Activated CD8-positive, alpha-beta memory T cell treated with anti-CD3 and anti-CD28 coated beads for 36 hours (primary cell): ENCODE measurements around the gene DBP. TPM values are rescaled to one million over a fixed set of nuclear protein-coding genes. Genes with fewer than 3 reads are reported as not detected.

Experiments
- CTCF ChIA-PET: fragments of 350-600 bp; sonication (Branson Sonifier 250); formaldehyde crosslinking; loops from one replicate; lab custom pipeline; 2021; ENCODE audit warnings: antibody characterized with exemption; lab: Charles Lee
- POLR2A ChIA-PET: fragments of 350-600 bp; sonication (Branson Sonifier 250); formaldehyde crosslinking; loops from one replicate; lab custom pipeline; 2021; ENCODE audit warnings: antibody characterized with exemption; lab: Charles Lee
- total RNA-seq, 2 experiments: library from RNA; stranded (reverse); gene quantifications; one replicate each; pipeline ENCODE4 v1.2.3, GENCODE V29; 2021

The DBP gene
- total RNA-seq, 2 experiments from 2014 or later = 9.0 to 9.9 TPM

DNA sequence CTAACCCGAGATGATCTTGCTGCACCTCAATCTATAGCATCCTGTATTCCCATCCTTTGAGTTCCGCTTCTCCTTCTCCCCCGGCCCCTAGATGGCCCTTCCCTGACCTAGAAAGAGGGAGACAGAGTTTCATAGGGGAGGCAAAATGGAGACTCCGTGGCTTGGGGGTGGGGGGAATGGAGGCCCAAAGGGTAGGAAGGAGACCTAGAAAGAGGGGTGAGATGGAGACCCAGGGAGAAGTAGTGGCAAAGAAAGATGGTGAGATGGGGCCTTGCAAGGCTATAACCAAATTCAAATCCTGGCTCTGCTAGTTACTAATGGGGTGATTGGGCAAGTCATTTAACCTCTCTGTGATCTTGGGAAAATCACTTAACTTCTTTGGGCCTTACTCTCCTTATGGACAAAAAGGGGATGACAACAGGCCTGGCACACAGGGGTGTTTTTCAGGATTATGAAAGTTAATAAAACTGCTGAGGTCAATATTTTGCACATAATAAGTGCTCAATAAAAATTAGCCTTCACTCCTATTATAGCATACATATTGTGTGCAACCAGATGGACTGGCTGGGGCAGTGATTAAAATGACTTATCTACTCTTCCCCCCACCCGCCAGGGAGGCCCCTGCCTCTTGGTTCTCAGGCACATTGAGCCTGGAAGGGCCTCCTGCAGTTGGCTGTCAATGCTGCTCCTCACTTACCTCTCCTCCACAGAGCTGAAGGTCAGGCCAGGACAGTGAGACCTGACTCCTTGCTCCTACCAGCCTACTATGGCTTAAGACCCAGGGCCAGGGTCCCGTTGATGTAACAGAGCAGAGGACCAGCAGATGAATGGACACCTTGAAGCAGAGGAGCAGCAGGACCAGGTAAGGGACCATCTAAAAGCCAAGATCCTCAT lies 17.2 kb downstream of the DBP start:
- ChIA-PET POLR2A (interaction anchor here (0.5 to 4.0 kb wide), 7 partner anchors 10 to 288 kb away, joined by 3 to 22 read pairs (median 4); partner anchors contain the start of gene DBP), CTCF (interaction anchor here (1.0 kb wide), 1 partner anchor 14 kb away, joined by 6 read pairs; no protein-coding TSS in a partner anchor)

GRCh38 chr19:48618916-48619691 lies 18.1 kb downstream of the DBP start, which contains the start of the genes RPL18 and SPHK2:
TSS of gene RPL18 (minus strand) at chr19:48619178. CDS start at chr19:48619143, 35 bp downstream.
TSS of gene SPHK2 (plus strand) at chr19:48619506. CDS start at chr19:48620515, 1,009 bp downstream.
- ChIA-PET CTCF (interaction anchor here (1.0 kb wide), 1 partner anchor 15 kb away, joined by 6 read pairs; no protein-coding TSS in a partner anchor), POLR2A (interaction anchor here (0.5 to 4.0 kb wide), 10 partner anchors 9 to 255 kb away, joined by 3 to 22 read pairs (median 4); partner anchors contain the start of genes DBP, SYNGR4 and TMEM143)

DNA sequence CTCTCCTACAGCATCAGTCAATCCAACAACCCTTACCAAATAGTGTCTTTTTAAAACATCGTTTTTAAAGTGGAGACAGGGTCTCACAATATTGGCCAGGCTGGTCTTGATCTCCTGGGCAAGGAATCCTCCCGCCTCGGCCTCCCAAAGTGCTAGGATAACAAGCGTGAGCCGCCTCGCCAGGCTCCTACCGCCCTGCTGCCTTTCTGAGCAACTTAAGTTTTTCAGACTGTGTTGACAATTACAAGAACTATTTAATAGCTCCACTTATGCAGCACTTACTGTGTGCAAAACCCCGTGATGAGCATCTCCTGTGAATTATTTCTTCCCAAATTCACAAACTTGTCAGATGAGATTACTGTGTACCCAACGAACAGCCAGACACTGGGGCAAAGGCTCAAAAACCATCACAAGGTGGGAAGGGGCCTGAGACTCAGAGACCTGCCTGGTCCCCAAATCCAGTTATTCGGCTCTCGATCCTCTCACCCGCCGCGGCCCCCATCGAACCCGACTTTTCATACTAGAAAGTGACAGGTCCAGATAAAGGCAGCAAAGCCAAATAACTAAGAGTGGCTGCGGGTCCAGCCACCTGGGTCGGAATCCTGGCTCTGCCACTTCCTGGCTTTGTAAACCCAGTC lies 18.8 kb downstream of the DBP start:
- ChIA-PET POLR2A (interaction anchor here (0.5 to 4.0 kb wide), 10 partner anchors 8 to 870 kb away, joined by 3 to 22 read pairs (median 4); partner anchors contain the start of genes DBP, SYNGR4 and TMEM143), CTCF (interaction anchor here (1.0 kb wide), 1 partner anchor 16 kb away, joined by 6 read pairs; no protein-coding TSS in a partner anchor)

DNA sequence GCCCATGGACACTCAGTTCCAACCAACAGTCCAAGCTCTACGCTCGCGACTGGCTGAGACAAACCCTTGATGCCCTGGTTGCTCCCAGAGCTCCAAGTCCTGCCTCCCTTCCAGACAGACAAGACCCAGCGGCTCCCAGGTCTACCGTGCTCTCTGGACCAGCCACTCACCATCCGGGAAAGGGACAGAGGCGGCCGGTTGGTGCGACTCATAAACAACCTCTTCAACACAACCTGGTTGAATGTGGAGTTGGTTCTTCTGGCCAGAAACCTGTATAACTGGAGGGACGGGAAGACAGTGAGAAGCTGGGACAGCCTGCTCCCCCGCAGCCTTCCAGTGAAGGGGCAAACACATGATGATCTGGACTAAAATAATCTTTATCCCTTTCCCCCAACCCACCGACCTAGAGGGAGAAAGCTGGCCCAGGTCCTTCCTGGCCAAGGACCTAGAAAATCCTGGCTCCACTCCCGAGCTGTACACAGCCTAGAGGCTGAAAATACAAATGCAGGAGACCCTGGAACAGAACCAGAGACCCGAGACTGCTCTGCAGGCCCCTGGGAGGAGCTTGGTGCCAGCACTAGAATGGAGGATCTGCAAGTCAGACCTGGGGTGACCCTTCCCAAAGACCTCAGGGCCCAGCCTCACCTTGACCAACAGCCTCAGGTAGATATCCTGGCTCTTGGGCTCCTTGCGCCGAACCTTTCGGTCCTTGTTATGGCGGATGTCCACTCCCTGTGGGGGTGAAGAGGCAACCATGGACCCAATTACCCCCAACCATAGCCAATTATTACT lies 19.8 kb downstream of the DBP start:
- CTCF ChIA-PET = interaction anchor here (0.9 to 1.3 kb wide), 3 partner anchors 9 to 225 kb away, joined by 3 to 4 read pairs (median 4); no protein-coding TSS in a partner anchor
- POLR2A ChIA-PET = interaction anchor here (0.5 to 4.0 kb wide), 5 partner anchors 14 to 869 kb away, joined by 3 to 22 read pairs (median 3); no protein-coding TSS in a partner anchor

DNA sequence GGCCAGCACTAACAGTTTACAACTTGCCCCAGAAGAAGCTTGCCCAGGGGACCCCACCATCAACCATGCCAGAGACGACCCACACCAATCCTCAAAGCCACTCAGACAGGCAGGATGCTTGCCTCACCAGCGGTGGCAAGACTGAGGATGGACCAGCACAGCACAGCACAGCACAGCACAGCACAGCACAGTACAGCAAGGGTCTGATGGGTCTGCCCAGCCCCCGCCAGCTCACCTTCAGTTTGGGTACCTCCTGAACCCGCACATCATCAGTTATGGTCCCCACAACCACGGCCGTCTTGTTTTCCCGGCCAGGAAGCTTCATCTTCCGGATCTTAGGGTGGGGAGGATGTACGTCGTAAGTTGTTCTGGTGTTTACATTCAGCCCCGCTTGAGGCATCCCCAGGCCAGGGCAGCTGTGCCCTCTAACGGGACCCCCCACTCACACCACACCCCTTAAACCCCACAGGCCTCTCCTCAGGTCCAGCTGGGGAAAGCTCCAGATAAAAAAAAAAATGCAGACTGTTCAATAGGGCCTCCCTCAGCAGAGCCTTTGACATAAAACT lies 20.6 kb downstream of the DBP start:
- POLR2A ChIA-PET = interaction anchor here (1.0 to 4.0 kb wide), 3 partner anchors 15 to 19 kb away, joined by 3 to 22 read pairs (median 5); no protein-coding TSS in a partner anchor

GRCh38 chr19:48616041-48616436 lies 21.1 kb downstream of the DBP start:
- CTCF ChIA-PET = interaction anchor here (1.0 to 1.4 kb wide), 3 partner anchors 9 to 321 kb away, joined by 3 to 5 read pairs (median 4); partner anchors contain the start of gene SPACA4
- POLR2A ChIA-PET = interaction anchor here (1.0 to 4.0 kb wide), 3 partner anchors 15 to 19 kb away, joined by 3 to 22 read pairs (median 5); no protein-coding TSS in a partner anchor

More for the DNA sequence above, 20.6 kb downstream of the DBP start:
- CTCF ChIA-PET = interaction anchor here (0.6 to 1.4 kb wide), 6 partner anchors 8 to 321 kb away, joined by 3 to 5 read pairs (median 4); partner anchors contain the start of gene SPACA4

DNA sequence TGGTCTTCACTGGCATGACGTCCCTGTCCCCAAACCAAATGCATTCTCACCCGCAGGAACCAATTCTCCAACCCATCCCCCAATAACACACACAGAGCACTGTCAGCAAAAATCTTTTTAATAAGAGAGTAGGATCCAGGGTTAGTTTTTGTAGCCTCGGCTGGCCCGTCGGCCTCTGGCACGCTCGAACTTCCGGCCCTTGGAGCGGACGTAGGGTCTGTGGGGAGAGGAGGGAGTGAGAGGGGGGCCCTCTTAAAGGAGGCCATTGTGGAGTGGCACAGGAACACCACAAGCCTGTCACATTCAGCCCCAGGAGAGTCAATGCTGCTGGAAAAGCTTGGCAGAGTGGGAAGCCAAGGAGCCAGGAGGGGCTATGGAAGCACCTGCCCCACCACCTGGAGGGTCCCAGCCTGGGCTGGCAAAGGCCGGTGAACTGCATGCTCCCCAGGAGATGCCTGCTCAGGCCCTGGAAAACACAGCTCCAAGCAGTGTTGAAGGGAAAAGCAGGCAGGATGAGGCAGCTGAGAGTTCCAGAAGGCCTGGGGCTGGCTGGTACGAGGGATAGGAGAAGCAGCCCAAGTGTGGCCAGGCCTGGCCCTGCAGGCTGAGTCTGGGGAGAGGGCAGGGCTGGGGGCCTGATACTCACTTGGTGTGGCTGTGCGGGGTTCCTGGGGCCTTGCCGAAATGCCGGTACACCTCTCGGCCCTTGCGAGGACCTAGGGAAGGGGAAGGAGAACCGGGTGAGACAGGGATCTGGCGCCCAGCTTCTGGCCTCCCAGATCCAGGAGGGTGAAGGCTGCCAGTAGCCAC lies 21.7 kb downstream of the DBP start:
- ChIA-PET CTCF (interaction anchor here (1.0 to 1.4 kb wide), 2 partner anchors 8 to 320 kb away, joined by 3 to 5 read pairs; partner anchors contain the start of gene SPACA4), POLR2A (interaction anchor here (1.0 to 4.0 kb wide), 2 partner anchors 18 kb away, joined by 5 to 22 read pairs; no protein-coding TSS in a partner anchor)

- CTCF ChIA-PET = no interaction called here
- POLR2A ChIA-PET = interaction anchor here (0.7 kb wide), 1 partner anchor 19 kb away, joined by 3 read pairs; no protein-coding TSS in a partner anchor
These were observed 22.5 kb downstream of the DBP start, which contains the start of gene FAM83E for GRCh38 chr19:48614436-48615230. TSS of gene FAM83E (minus strand) at chr19:48615076. CDS start at chr19:48613372, 1,704 bp downstream.

DNA sequence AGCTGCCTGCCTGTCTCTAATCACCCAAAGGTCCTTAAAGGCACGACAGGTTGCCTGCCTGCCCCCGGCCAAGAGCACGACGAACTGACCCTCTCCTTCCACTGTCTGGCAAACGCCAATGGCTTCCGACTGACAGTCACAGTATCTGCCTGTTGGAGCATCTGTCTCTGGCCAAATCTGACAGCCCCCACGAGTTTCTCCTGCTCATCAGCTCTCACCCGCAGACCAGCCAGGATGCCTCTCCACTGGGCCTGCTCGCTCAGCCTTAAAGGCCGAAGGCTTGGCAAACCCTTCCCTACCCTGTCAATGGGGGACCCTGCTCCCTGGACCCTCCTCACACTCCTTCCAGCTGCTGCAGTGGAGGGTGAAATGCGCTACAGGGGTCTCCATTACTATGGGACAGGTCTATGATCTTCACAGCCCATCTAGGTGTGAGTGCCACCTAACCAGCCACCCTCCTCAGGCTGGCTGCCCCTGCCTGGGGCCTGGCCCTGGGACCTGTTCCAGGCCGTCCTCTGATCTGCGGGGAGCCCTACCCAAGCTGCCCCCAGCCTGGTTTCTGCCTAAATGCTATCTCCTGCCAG lies 23.2 kb downstream of the DBP start:
- CTCF ChIA-PET = no interaction called here
- POLR2A ChIA-PET = interaction anchor here (0.7 to 0.8 kb wide), 2 partner anchors 20 to 933 kb away, joined by 3 read pairs; no protein-coding TSS in a partner anchor

DNA sequence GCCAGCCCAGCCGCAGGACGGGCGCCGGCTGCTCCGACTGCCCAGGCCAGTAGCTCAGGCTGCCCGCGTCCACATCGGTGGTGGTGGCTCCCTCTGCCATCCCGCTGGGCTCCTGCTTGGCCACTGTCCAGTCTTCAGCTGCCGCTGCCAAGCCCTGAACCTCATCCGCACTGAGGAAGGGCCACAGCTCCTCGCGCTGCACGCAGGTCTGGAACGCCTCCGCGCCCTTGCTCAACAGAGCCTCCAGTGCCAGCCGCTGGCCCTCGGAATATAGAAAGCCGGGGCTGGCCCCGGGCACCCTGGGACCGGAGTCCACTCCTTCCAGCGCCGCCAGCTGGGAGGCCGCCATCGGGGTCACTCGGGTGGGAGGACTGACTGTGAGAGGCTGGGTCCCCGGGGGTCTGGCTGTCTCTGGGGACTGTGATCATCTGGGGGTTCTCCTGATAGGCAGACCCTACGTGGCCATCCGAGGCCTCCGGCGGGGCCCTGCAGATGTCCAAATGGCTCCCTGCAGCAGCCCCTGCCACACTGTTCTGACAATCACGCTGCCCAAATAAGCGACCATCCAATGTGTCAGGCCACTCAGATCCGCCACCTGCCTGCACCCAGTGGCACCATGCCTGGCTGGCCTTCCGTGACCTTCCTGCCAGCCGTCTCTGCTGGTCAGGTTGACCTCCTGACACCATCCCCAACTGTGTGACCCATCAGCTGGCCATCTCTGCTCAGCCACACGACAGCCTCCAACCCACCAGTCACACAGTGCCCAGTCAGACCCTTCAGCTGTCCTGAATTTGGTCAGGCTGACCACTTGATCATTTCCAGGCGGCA lies 23.9 kb downstream of the DBP start:
- CTCF ChIA-PET = interaction anchor here (0.6 to 1.2 kb wide), 4 partner anchors 24 to 123 kb away, joined by 3 to 4 read pairs (median 3); no protein-coding TSS in a partner anchor
- POLR2A ChIA-PET = interaction anchor here (0.8 to 1.2 kb wide), 3 partner anchors 121 to 934 kb away, joined by 3 to 4 read pairs (median 3); no protein-coding TSS in a partner anchor

DNA sequence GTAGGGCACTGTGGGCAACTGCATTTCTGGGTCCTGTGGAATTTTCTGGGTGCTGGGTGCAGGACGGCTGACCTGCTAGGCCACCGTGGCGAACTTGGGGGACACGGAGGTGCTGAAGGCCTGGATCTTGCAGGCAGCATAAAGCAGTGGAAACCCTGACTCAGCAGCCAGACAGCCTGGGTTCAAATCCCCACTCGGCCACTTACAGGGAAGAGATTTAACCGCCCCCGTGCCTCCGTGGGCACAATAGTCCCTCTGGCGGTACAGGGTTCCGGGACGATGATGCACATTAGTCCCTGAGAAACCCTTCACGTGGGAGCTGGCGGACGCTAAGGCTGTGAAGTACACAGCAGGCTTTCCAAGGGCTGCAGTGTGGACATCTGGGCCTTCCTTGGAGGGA lies 25.3 kb downstream of the DBP start:
- ChIA-PET POLR2A (no interaction called here), CTCF (interaction anchor here (1.2 kb wide), 1 partner anchor 23 kb away, joined by 3 read pairs; no protein-coding TSS in a partner anchor)

GRCh38 chr19:48609571-48610108 lies 27.5 kb downstream of the DBP start:
- POLR2A ChIA-PET = interaction anchor here (0.7 to 0.9 kb wide), 2 partner anchors 9 to 541 kb away, joined by 6 to 11 read pairs; partner anchors contain the start of genes RPL18 and SPHK2
- CTCF ChIA-PET = interaction anchor here (0.6 to 3.9 kb wide), 7 partner anchors 7 to 231 kb away, joined by 3 to 15 read pairs (median 5); no protein-coding TSS in a partner anchor

GRCh38 chr19:48608798-48609263 lies 28.3 kb downstream of the DBP start:
- ChIA-PET CTCF (interaction anchor here (0.5 to 3.9 kb wide), 11 partner anchors 8 to 230 kb away, joined by 3 to 15 read pairs (median 4); no protein-coding TSS in a partner anchor), POLR2A (interaction anchor here (0.7 to 0.8 kb wide), 2 partner anchors 25 to 542 kb away, joined by 3 to 11 read pairs; no protein-coding TSS in a partner anchor)
